HepG2 (cell line): ENCODE results near the gene FAF2. TPM values are rescaled to one million over a fixed set of nuclear protein-coding genes. Genes with fewer than 3 reads are reported as not detected.

Experiments used
- ATAC-seq: fragments of 200-7000 bp; cut with Tn5 transposase; 3 replicates; pipeline ENCODE4 v1.9.1; 2020; ENCODE audit warnings: mild to moderate bottlenecking, moderate library complexity
- BruUV-seq: library from RNA; stranded (reverse); fragments of 400-500 nt; replicated peaks from 2 replicates; lab custom pipeline; 2021; lab: Mats Ljungman, UMichigan
- CTCF ChIA-PET: fragments of 300-600 bp; formaldehyde crosslinking; extraction: SDS; loops from one replicate; lab custom pipeline; 2021; ENCODE audit warnings: low total read pairs, inconsistent platforms, low intra/inter-chr PET ratio; lab: Yijun Ruan, JAX
- POLR2A ChIA-PET: fragments of 350-600 bp; sonication (Branson Sonifier 250); formaldehyde crosslinking; loops from one replicate; lab custom pipeline; 2020; ENCODE audit warnings: antibody characterized with exemption, inconsistent platforms; lab: Yijun Ruan, JAX
- DNase-seq: peaks from one replicate; pipeline ENCODE4 v3.0.0-alpha.2; 2015; ENCODE audit warnings: low spot score
- FAIRE-seq: peaks from 3 replicates; lab custom pipeline; 2011; peaks lifted over from hg19 to GRCh38; lab: Jason Lieb, UNC
- H2AFZ ChIP-seq: one replicate; pipeline ENCODE4 v1.6.1; 2011; ENCODE audit warnings: low read length, inconsistent platforms
- H3K27ac ChIP-seq: fragments of 300-600 bp; 3 replicates; pipeline ENCODE4 v1.8.0; 2011; ENCODE audit warnings: mixed run types, mild to moderate bottlenecking, mixed read lengths, low read length, inconsistent platforms; ENCODE audit not compliant: insufficient read depth; ENCODE audit errors: extremely low read length
- H3K27me3 ChIP-seq, 2 experiments: fragments of 200-600 bp in 1 of 2; 2 replicates in 1 of 2; 3 replicates in 1 of 2; pipeline versions ENCODE4 v1.6.0 to v1.8.0; 2011; ENCODE audit warnings: low read length in 2 of 2, mild to moderate bottlenecking in 2 of 2, moderate library complexity in 2 of 2, inconsistent platforms in 1 of 2; ENCODE audit not compliant: insufficient read depth in 2 of 2, control insufficient read depth in 1 of 2
- H3K36me3 ChIP-seq, 2 experiments: fragments of 200-600 bp in 1 of 2; replicated peaks in 1 of 2; 2 replicates in 1 of 2; 3 replicates in 1 of 2; pipeline versions ENCODE4 v1.5.1 to v1.8.0; 2011; ENCODE audit warnings: low read length in 2 of 2, inconsistent platforms in 1 of 2; ENCODE audit not compliant: insufficient read depth in 2 of 2, control insufficient read depth in 1 of 2
- H3K4me1 ChIP-seq: 2 replicates; pipeline ENCODE4 v1.5.1; 2012; ENCODE audit warnings: low read length, inconsistent platforms; ENCODE audit not compliant: insufficient read depth
- H3K4me2 ChIP-seq: 2 replicates; pipeline ENCODE4 v1.6.0; 2011; ENCODE audit warnings: low read depth, low read length, inconsistent platforms
- H3K4me3 ChIP-seq, 3 experiments: fragments of 200-600 bp in 1 of 3; sonication (generic), shearing (Covaris generic) in 1 of 3; replicated peaks in 1 of 3; 2 replicates each; pipeline ENCODE4 v1.5.1; 2011 to 2016; ENCODE audit warnings: low read length in 3 of 3, inconsistent platforms in 2 of 3, low read depth in 2 of 3, mild to moderate bottlenecking in 2 of 3, control low read depth in 1 of 3, mixed read lengths in 1 of 3; ENCODE audit not compliant: insufficient read depth in 1 of 3
- H3K79me2 ChIP-seq: one replicate; pipeline ENCODE4 v1.6.1; 2011; ENCODE audit warnings: low read length, inconsistent platforms; ENCODE audit not compliant: insufficient read depth
- H3K9ac ChIP-seq: 2 replicates; pipeline ENCODE4 v1.6.0; 2011; ENCODE audit warnings: mild to moderate bottlenecking, low read depth, low read length, inconsistent platforms; ENCODE audit not compliant: insufficient read depth
- H3K9me3 ChIP-seq: 2 replicates; pipeline ENCODE4 v1.5.1; 2012; ENCODE audit warnings: mild to moderate bottlenecking, low read length
- H4K20me1 ChIP-seq: 2 replicates; pipeline ENCODE4 v1.6.0; 2011; ENCODE audit warnings: inconsistent platforms, mild to moderate bottlenecking, low read length, moderate library complexity; ENCODE audit not compliant: insufficient read depth
- BORCS8-MEF2B ChIP-seq: sonication (generic); formaldehyde crosslinking; IDR thresholded peaks from 2 replicates; pipeline ENCODE4 v1.8.0; 2022; ENCODE audit warnings: mild to moderate bottlenecking, missing genetic modification reagents
- CAMTA2 ChIP-seq: sonication (generic); formaldehyde crosslinking; IDR thresholded peaks from 2 replicates; pipeline ENCODE4 v1.4.0; 2020; ENCODE audit warnings: mild to moderate bottlenecking, missing genetic modification reagents, borderline replicate concordance
- FIP1L1 ChIP-seq: fragments of 200-400 bp; formaldehyde crosslinking; IDR thresholded peaks from 2 replicates; pipeline ENCODE4 v1.6.1; 2018; ENCODE audit warnings: low read depth, mild to moderate bottlenecking, low read length, moderate library complexity, borderline replicate concordance; ENCODE audit not compliant: insufficient read depth
- FOXM1 ChIP-seq: sonication (generic); formaldehyde crosslinking; IDR thresholded peaks from 2 replicates; pipeline ENCODE4 v1.5.0; 2020; ENCODE audit warnings: missing genetic modification reagents
- HOXA3 ChIP-seq: sonication (generic); formaldehyde crosslinking; IDR thresholded peaks from 2 replicates; pipeline ENCODE4 v1.5.0; 2020; ENCODE audit warnings: missing genetic modification reagents
- MAZ ChIP-seq, 2 experiments: sonication (generic) in 1 of 2; formaldehyde crosslinking in 1 of 2; IDR thresholded peaks; 2 replicates each; pipeline versions ENCODE4 v1.5.0 to v1.6.1; 2012 to 2020; ENCODE audit warnings: low read depth in 2 of 2, mild to moderate bottlenecking in 2 of 2, borderline replicate concordance in 1 of 2, improper control_type of control experiment in 1 of 2, low read length in 1 of 2, missing genetic modification reagents in 1 of 2, moderate library complexity in 1 of 2
- RBFOX2 ChIP-seq: fragments of 200-400 bp; formaldehyde crosslinking; IDR thresholded peaks from 2 replicates; pipeline ENCODE4 v1.6.1; 2017; ENCODE audit warnings: low read depth, mild to moderate bottlenecking, low read length
- TFDP1 ChIP-seq: IDR thresholded peaks from 2 replicates; pipeline ENCODE4 v1.6.1; 2016; ENCODE audit warnings: missing compliant biosample characterization, missing genetic modification reagents, borderline replicate concordance
- YY1 ChIP-seq: IDR thresholded peaks from 2 replicates; pipeline ENCODE4 v1.6.1; 2011; ENCODE audit warnings: low read length, low read depth, moderate library complexity, mild to moderate bottlenecking; ENCODE audit not compliant: insufficient read depth, insufficient replicate concordance
- ZNF264 ChIP-seq: sonication (generic); formaldehyde crosslinking; IDR thresholded peaks from 2 replicates; pipeline ENCODE4 v1.4.0; 2020; ENCODE audit warnings: missing genetic modification reagents
- ZNF598 ChIP-seq: sonication (generic); formaldehyde crosslinking; IDR thresholded peaks from 2 replicates; pipeline ENCODE4 v1.5.1; 2020; ENCODE audit warnings: mild to moderate bottlenecking, missing genetic modification reagents, borderline replicate concordance
- ZNF616 ChIP-seq: sonication (generic); formaldehyde crosslinking; IDR thresholded peaks from 2 replicates; pipeline ENCODE4 v1.5.0; 2020; ENCODE audit warnings: low read depth, mild to moderate bottlenecking, missing genetic modification reagents
- ZNF687 ChIP-seq: sonication (generic); formaldehyde crosslinking; IDR thresholded peaks from 2 replicates; pipeline ENCODE4 v1.5.1; 2020; ENCODE audit warnings: mild to moderate bottlenecking, missing genetic modification reagents, moderate library complexity
- ZNF841 ChIP-seq: sonication (generic); formaldehyde crosslinking; IDR thresholded peaks from 2 replicates; pipeline ENCODE4 v1.8.1; 2023; ENCODE audit warnings: missing genetic modification reagents, borderline replicate concordance
- ZNF878 ChIP-seq: sonication (generic); formaldehyde crosslinking; IDR thresholded peaks from 2 replicates; pipeline ENCODE4 v1.8.1; 2023; ENCODE audit warnings: mild to moderate bottlenecking, missing genetic modification reagents, moderate library complexity
- WGBS: methylation state at CpG from one replicate; pipeline ENCODE4 v1.1.6; 2017; ENCODE audit warnings: low lambda C conversion rate; 5-methylcytosine and 5-hydroxymethylcytosine counted together
- in situ Hi-C: cut with HindIII; loops from 2 replicates; pipeline ENCODE4 v1.10.0; 2017; ENCODE audit warnings: low pct_unique_long_range_greater_than_20kb; ENCODE audit not compliant: extremely low pct_ligation_motif_present
- intact Hi-C: fragments of 100-400 bp; cut with micrococcal nuclease; formaldehyde crosslinking; loops from one replicate; pipeline ENCODE4 v1.10.0; 2022; ENCODE audit not compliant: unreplicated experiment
- polyA plus RNA-seq, 8 experiments: library from polyadenylated mRNA; depleted of rRNA in 3 of 8; stranded (reverse) in 7 of 8; unstranded in 1 of 8; fragments of >200 nt; fragmentation: Illumina TruSeq in 4 of 8; extraction: Trizol in 4 of 8; gene quantifications; 2 replicates each; pipeline versions ENCODE4 v1.2.1 to v1.2.3, GENCODE V29; 2011 to 2016; ENCODE audit warnings: low read depth in 4 of 8, missing spikeins in 1 of 8, mixed read lengths in 1 of 8; ENCODE audit not compliant: insufficient read depth in 1 of 8
- total RNA-seq, 5 experiments: library from RNA; depleted of rRNA; stranded (reverse); fragments of >200 nt; fragmentation: Illumina TruSeq; extraction: Trizol; gene quantifications; 2 replicates each; pipeline ENCODE4 v1.2.3, GENCODE V29; 2016; ENCODE audit warnings: low read depth in 1 of 5

FAF2 gene
- total and polyA plus RNA-seq, 2 of the 13 experiments (the other 11 are each of a cell fraction or from before 2014, with no cell fraction given), result 27.8 to 34.3 TPM

GRCh38 chr5:176536902-176537553 is 88.8 kb downstream of the FAF2 start, which contains the start of gene RNF44:
Gene RNF44 (minus strand): TSS chr5:176537402. CDS start chr5:176532472, 4,930 bp downstream.
- no peaks in the 10 kb centered on the region for H3K9me3 ChIP-seq
- ATAC-seq, result peak; percentile 58
- in situ Hi-C loops, result loop anchor here (5.0 to 25.0 kb wide), 2 partner anchors 120 to 825 kb away; partner anchors contain the start of genes CLTB, LMAN2 and RGS14
- no peak within 1 kb of the TSS for H2AFZ ChIP-seq
- FAIRE-seq, result peak; percentile 56
- H4K20me1 ChIP-seq, result peaks cover 28% of the 10 kb centered on the region
- H3K79me2 ChIP-seq, result peaks cover 40% of the 10 kb centered on the region
- peaks cover 2 to 17% of the 10 kb centered on the region in 2 experiments; a peak in 3 of 5 replicates for H3K36me3 ChIP-seq
- DNase-seq, result peak; percentile 94
- intact Hi-C loops, result no loop called here
- no TSS peak for BruUV-seq
- peak within 1 kb of the TSS; percentile 95 for H3K27ac ChIP-seq
- H3K27me3 ChIP-seq, result no peaks in the 10 kb centered on the region; a peak in 1 of 5 replicates
- CTCF ChIA-PET, result no interaction called here
- peak within 1 kb of the TSS; percentile 90 to 98 (median 97) for H3K4me3 ChIP-seq
- H3K9ac ChIP-seq, result peak within 1 kb of the TSS; percentile 91
- POLR2A ChIA-PET, result interaction anchor here (0.7 to 7.9 kb wide), 21 partner anchors 10 to 697 kb away, joined by 3 to 212 read pairs (median 4); partner anchors contain the start of genes CDHR2, CLTB, FAF2 and FGFR4
- peak within 1 kb of the TSS; percentile 94 for H3K4me2 ChIP-seq
- 2% methylated on average over 12 of the region's 63 CpGs for WGBS
- peaks cover 63% of the 10 kb centered on the region for H3K4me1 ChIP-seq
- TF ChIP-seq HOXA3 (peak; percentile 64; the same call in 1 of the 2 replicates), ZNF841 (CRISPR knock-in tag) (no peak), FIP1L1 (no peak), RBFOX2 (peak; percentile 90), FOXM1 (CRISPR knock-in tag) (0 out of 2 replicates have a peak, but pooled peaks have one; percentile 52), ZNF264 (0 out of 2 replicates have a peak, but pooled peaks have one; percentile 20), ZNF878 (CRISPR knock-in tag) (peak; percentile 68), BORCS8-MEF2B (CRISPR knock-in tag) (0 out of 2 replicates have a peak, but pooled peaks have one; percentile 13), CAMTA2 (CRISPR knock-in tag) (no peak), ZNF598 (CRISPR knock-in tag) (no peak), TFDP1 (peak; percentile 54; the same call in 1 of the 2 replicates), MAZ (IDR thresholded peaks at IDR 0.05; ENCODE audit: borderline replicate concordance, low read depth, low read length) (peak; percentile 97), MAZ (CRISPR knock-in tag; IDR thresholded peaks at IDR 0.05; ENCODE audit: low read depth) (peak; percentile 91), ZNF687 (CRISPR knock-in tag) (peak; percentile 45), ZNF616 (CRISPR knock-in tag) (no peak), YY1 (peak; percentile 93)
